BE2C (cell line): ENCODE results near the gene PRKD1.

Experiments
- DNase-seq: peaks from one replicate; pipeline ENCODE4 v3.0.0-alpha.2; 2020
- H3K27me3 ChIP-seq: fragments of 250-450 bp; sonication (Bioruptor Pico); 2 replicates; pipeline ENCODE4 v1.5.1; 2020; ENCODE audit warnings: mild to moderate bottlenecking
- H3K36me3 ChIP-seq: fragments of 250-450 bp; sonication (Bioruptor Pico); 2 replicates; pipeline ENCODE4 v1.5.1; 2020; ENCODE audit warnings: mild to moderate bottlenecking
- H3K4me1 ChIP-seq: fragments of 250-450 bp; sonication (Bioruptor Pico); 2 replicates; pipeline ENCODE4 v1.5.1; 2020
- H3K4me3 ChIP-seq: 2 replicates; pipeline ENCODE4 v1.5.1; 2011; ENCODE audit warnings: low read depth, low read length
- H3K9me3 ChIP-seq: fragments of 250-450 bp; sonication (Bioruptor Pico); 2 replicates; pipeline ENCODE4 v1.5.1; 2020
- CTCF ChIP-seq: IDR thresholded peaks from 2 replicates; pipeline ENCODE4 v1.5.1; 2012; ENCODE audit warnings: mild to moderate bottlenecking, low read depth, low read length

PRKD1 gene

GRCh38 chr14:29908652-29909577 is 18.7 kb downstream of the PRKD1 start:
- no peaks in the 10 kb centered on the region for H3K36me3 ChIP-seq
- no peak for TF ChIP-seq CTCF

GRCh38 chr14:29906256-29906870 is 21.3 kb downstream of the PRKD1 start:
- DNase-seq: no peak
- H3K9me3 ChIP-seq: no peaks in the 10 kb centered on the region
- H3K4me3 ChIP-seq: no peak overlapping the region
- no peaks in the 10 kb centered on the region for H3K27me3 ChIP-seq
- H3K4me1 ChIP-seq: no peaks in the 10 kb centered on the region
- TF ChIP-seq CTCF: no peak
- H3K36me3 ChIP-seq: no peaks in the 10 kb centered on the region

More at GRCh38 chr14:29908652-29909577, 18.7 kb downstream of the PRKD1 start:
- DNase-seq: no peak
- H3K4me3 ChIP-seq: no peak overlapping the region
- no peaks in the 10 kb centered on the region for H3K4me1 ChIP-seq
- H3K9me3 ChIP-seq: no peaks in the 10 kb centered on the region
- no peaks in the 10 kb centered on the region for H3K27me3 ChIP-seq

GRCh38 chr14:29905543-29905942 is 22.1 kb downstream of the PRKD1 start:
- Histone ChIP-seq H3K4me1 (no peaks in the 10 kb centered on the region), H3K4me3 (no peak overlapping the region), H3K36me3 (no peaks in the 10 kb centered on the region), H3K9me3 (no peaks in the 10 kb centered on the region), H3K27me3 (no peaks in the 10 kb centered on the region)
- no peak for DNase-seq
- no peak for TF ChIP-seq CTCF

- H3K27me3 ChIP-seq: no peaks in the 10 kb centered on the region
- no peaks in the 10 kb centered on the region for H3K9me3 ChIP-seq
- H3K4me1 ChIP-seq: no peaks in the 10 kb centered on the region
- DNase-seq: no peak
- no peak for TF ChIP-seq CTCF
- no peaks in the 10 kb centered on the region for H3K36me3 ChIP-seq
- no peak overlapping the region for H3K4me3 ChIP-seq
These were observed 26.9 kb downstream of the PRKD1 start for GRCh38 chr14:29900609-29901350.

- no peaks in the 10 kb centered on the region for H3K36me3 ChIP-seq
- no peak for DNase-seq
- no peaks in the 10 kb centered on the region for H3K27me3 ChIP-seq
- no peak for TF ChIP-seq CTCF
- no peaks in the 10 kb centered on the region for H3K9me3 ChIP-seq
- H3K4me1 ChIP-seq: no peaks in the 10 kb centered on the region
- H3K4me3 ChIP-seq: no peak overlapping the region
These were observed 29.2 kb downstream of the PRKD1 start for GRCh38 chr14:29898470-29898869.
